Heart right ventricle (tissue), 16 donors: Measurements from ENCODE around the gene TNFAIP8L2. TPM values are rescaled to one million over a fixed set of nuclear protein-coding genes. Genes with fewer than 3 reads are reported as not detected.
"Not testable (repeated sequence)": the region's sequence is repeated elsewhere in the genome, so short reads cannot be mapped to it uniquely, and the experiment has no call there.

Experiments
- ATAC-seq, 8 donors: fragments of 200-7000 bp; cut with Tn5 transposase; one replicate each; pipeline ENCODE4 v1.9.1; 2020; ENCODE audit warnings: mild to moderate bottlenecking in 8 of 8, moderate library complexity in 8 of 8, moderate number of reproducible peaks in 1 of 8
- DNase-seq, 2 donors: peaks; one replicate each; pipeline ENCODE4 v3.0.0-alpha.2; 2020
- H3K27ac ChIP-seq, 10 donors: fragments of 200-600 bp; sonication (generic) in 2 of 10; one replicate each; pipeline versions ENCODE4 v1.5.0 to v1.8.0; 2020 to 2022; ENCODE audit warnings: mild to moderate bottlenecking in 3 of 10
- H3K27me3 ChIP-seq, 7 donors: fragments of 200-600 bp; one replicate each; pipeline ENCODE4 v1.8.0; 2021 to 2022; ENCODE audit warnings: mild to moderate bottlenecking in 2 of 7
- H3K36me3 ChIP-seq, 9 donors: fragments of 200-600 bp; sonication (generic) in 1 of 9; one replicate each; pipeline versions ENCODE4 v1.5.0 to v1.8.0; 2020 to 2022; ENCODE audit warnings: mild to moderate bottlenecking in 2 of 9
- H3K4me1 ChIP-seq, 9 donors: fragments of 200-600 bp; sonication (generic) in 1 of 9; one replicate each; pipeline versions ENCODE4 v1.5.0 to v1.8.0; 2020 to 2022; ENCODE audit warnings: mild to moderate bottlenecking in 4 of 9
- H3K4me3 ChIP-seq, 10 donors: fragments of 200-600 bp; sonication (generic) in 2 of 10; one replicate each; pipeline versions ENCODE4 v1.5.0 to v1.8.0; 2020 to 2022; ENCODE audit warnings: mild to moderate bottlenecking in 7 of 10, moderate library complexity in 2 of 10
- H3K9me3 ChIP-seq, 11 donors: fragments of 200-600 bp in 10 of 11; sonication (generic) in 2 of 11; one replicate each; pipeline versions ENCODE4 v1.5.0 to v1.8.0; 2013 to 2022; ENCODE audit warnings: mild to moderate bottlenecking in 2 of 11, control low read depth in 1 of 11, moderate library complexity in 1 of 11
- CTCF ChIP-seq, 9 donors: fragments of 200-600 bp; sonication (generic) in 2 of 9; IDR thresholded peaks; one replicate each; pipeline versions ENCODE4 v1.5.0 to v1.8.0; 2021 to 2022; ENCODE audit warnings: antibody characterized with exemption in 9 of 9, mild to moderate bottlenecking in 5 of 9, moderate library complexity in 1 of 9
- WGBS, 2 donors: extraction: QIAGEN DNeasy Blood & Tissue Kit; methylation state at CpG; one replicate each; pipeline ENCODE4 v1.1.7; 2013; ENCODE audit warnings: inconsistent platforms in 1 of 2; 5-methylcytosine and 5-hydroxymethylcytosine counted together
- intact Hi-C, 10 donors: fragments of 100-400 bp; cut with DNase I; formaldehyde crosslinking; loops; one replicate each; pipeline versions ENCODE4 v1.11.1 to v1.14.2; 2022
- polyA plus RNA-seq, 2 donors: library from polyadenylated mRNA; stranded (reverse); fragments of 200-250 nt; gene quantifications; one replicate each; pipeline ENCODE4 v1.2.3, GENCODE V29; 2013
- total RNA-seq, 10 donors: library from RNA; stranded (reverse); fragmentation: NEBNext Ultra II Directional in 3 of 10; extraction: Animal tissue kit (Norgen Biotek cat#: 25700) in 3 of 10; gene quantifications; one replicate each; pipeline versions ENCODE4 v1.2.1 to v1.2.4, GENCODE V29; 2021 to 2023
- donor health status: Arrhythmogenic right ventricular cardiomyopathy.
- donor health status: ischemic (EF 13 %, LVEDD 7.1; RV severe dilation, severe dysfunction).
- donor health status: healthy with polysubstance abuse.
- donor health status: DM: no; HTN: yes; CAD: no.
- donor health status: DM: no; HTN: no; CAD: no.
- donor health status: ischemic (EF 25% LVEDD 6.9; RV normal size, moderate dysfunction).
- donor health status: ischemic (EF 25% LVEDD 5.7; RV mildly dilated, moderate dysfunction).
- donor health status: healthy.
- donor health status: DM: yes; HTN: yes; CAD: no.
- donor health status: Ischemic cardiomyopathy.
- donor health status: ischemic (EF 35%, LVEDD 5.7; RV mildly dilated, moderate dysfunction).
- donor health status: nonischemic (EF 11% LVEDD 7.7; RV severe dilation, severe dysfunction).
- donor health status: DM: yes; HTN: yes; CAD: no.
- donor health status: PGD.
- donor health status: ischemic (EF 29% LVEDD 5.4; RV normal size, mild dysfunction).
- donor health status: nonischemic (EF 23%, LVEDD 6.1; RV moderate dilation, normal function).

Gene TNFAIP8L2
- total and polyA plus RNA-seq, 12 donors: 0.35 to 5.8 (median 1.1) TPM; not detected in 1

GRCh38 chr1:151184211-151184610 is 27.8 kb downstream of the TNFAIP8L2 start:
- Histone ChIP-seq H3K36me3 (peaks cover 0 to 69% (median 59%) of the 10 kb centered on the region in 9 donors), H3K27me3 (no peaks in the 10 kb centered on the region), H3K27ac (no peak overlapping the region), H3K4me3 (no peak overlapping the region), H3K9me3 (no peaks in the 10 kb centered on the region), H3K4me1 (peaks cover 0 to 23% (median 11%) of the 10 kb centered on the region in 9 donors)
- intact Hi-C loops: no loop called here
- ATAC-seq (no peak), DNase-seq (no peak)
- no peak for TF ChIP-seq CTCF (IDR thresholded peaks at IDR 0.05)
- 94 to 96% methylated on average over 10 of the region's 10 CpGs for WGBS, 2 donors

DNA sequence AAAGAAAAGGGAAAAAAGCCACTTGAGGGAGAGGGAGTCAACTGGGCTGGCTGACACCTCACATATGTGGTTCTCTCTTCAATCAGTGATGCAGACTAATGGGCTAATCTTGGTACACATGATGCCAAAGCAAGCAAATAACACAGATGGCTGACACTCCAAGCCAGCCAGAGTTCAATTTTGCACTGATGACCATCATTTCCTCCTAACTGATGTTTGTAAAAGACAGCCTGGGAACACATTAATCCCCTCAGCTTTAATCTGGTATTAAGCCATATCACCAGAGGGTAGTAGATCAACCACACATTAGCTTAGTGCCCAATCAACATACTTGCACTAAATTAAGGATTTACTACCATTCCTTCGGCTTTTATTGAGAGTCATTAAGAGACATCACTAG is 30.8 kb downstream of the TNFAIP8L2 start:
- no peak for DNase-seq
- Histone ChIP-seq H3K9me3 (no peaks in the 10 kb centered on the region), H3K27ac (no peak overlapping the region), H3K4me1 (peaks cover 0 to 32% (median 21%) of the 10 kb centered on the region in 9 donors), H3K27me3 (no peaks in the 10 kb centered on the region), H3K36me3 (peaks cover 0 to 39% (median 30%) of the 10 kb centered on the region in 9 donors), H3K4me3 (no peak overlapping the region)
- intact Hi-C loops: no loop called here
- TF ChIP-seq CTCF (IDR thresholded peaks at IDR 0.05): no peak
- ATAC-seq: no peak
- 93 to 95% methylated on average over 1 of the region's 1 CpG for WGBS, 2 donors

DNA sequence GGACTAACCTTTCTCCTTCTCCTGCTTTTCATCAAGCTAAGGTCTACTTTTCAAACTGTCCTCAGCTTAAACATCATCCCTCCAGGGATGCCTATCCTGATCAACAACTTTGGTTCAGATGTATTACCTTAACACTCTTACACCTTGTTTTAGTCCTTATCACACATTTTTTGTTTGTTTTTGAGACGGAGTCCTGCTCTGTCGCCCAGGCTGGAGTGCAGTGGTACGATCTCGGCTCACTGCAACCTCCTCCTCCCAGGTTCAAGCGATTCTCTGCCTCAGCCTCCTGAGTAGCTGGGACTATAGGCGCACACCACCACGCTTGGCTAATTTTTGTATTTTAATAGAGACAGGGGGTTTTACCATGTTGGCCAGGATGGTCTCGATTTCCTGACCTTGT is 32.2 kb downstream of the TNFAIP8L2 start:
- peak overlapping the region in 3 of 10 donors; percentile 17 to 86 (median 84) for H3K27ac ChIP-seq
- 76 to 83% methylated on average over 8 of the region's 8 CpGs for WGBS, 2 donors
- H3K4me3 ChIP-seq: peak overlapping the region in 9 of 10 donors; percentile 65 to 92 (median 71)
- H3K4me1 ChIP-seq: peaks cover 0 to 32% (median 21%) of the 10 kb centered on the region in 9 donors
- intact Hi-C loops, H3K9me3 ChIP-seq, ATAC-seq, DNase-seq, H3K27me3 ChIP-seq: not testable (repeated sequence)
- H3K36me3 ChIP-seq: peaks cover 0 to 24% (median 20%) of the 10 kb centered on the region in 9 donors

GRCh38 chr1:151189637-151190445 is 33.4 kb downstream of the TNFAIP8L2 start, which contains the start of gene VPS72:
Gene VPS72 (minus strand): TSS chr1:151190197. CDS start chr1:151190121, 76 bp downstream.
- DNase-seq (peak; percentile 81 to 88), ATAC-seq (peak; percentile 93 to 97 (median 97))
- peaks cover 0 to 32% (median 22%) of the 10 kb centered on the region in 9 donors for H3K4me1 ChIP-seq
- H3K9me3 ChIP-seq: no peaks in the 10 kb centered on the region
- WGBS, 2 donors: 0 to 1% methylated on average over 42 of the region's 42 CpGs
- H3K4me3 ChIP-seq: peak within 1 kb of the TSS; percentile 52 to 92 (median 71)
- no peaks in the 10 kb centered on the region for H3K27me3 ChIP-seq
- TF ChIP-seq CTCF (IDR thresholded peaks at IDR 0.05): peak in 1 of 9 donors; percentile 27
- H3K36me3 ChIP-seq: peaks cover 0 to 12% (median 8%) of the 10 kb centered on the region in 9 donors
- intact Hi-C loops: loop anchor here in 5 of 10 donors (10.0 kb wide), 2 partner anchors 155 to 215 kb away; partner anchors contain the start of gene RFX5 (in 5 of the 5)
- H3K27ac ChIP-seq: peak within 1 kb of the TSS; percentile 38 to 92 (median 80)
